K562 (cell line): ENCODE measurements around the gene C15orf62.

Experiments
- ATF1 ChIP-seq, 2 experiments: fragments of 450-650 bp in 1 of 2; IDR thresholded peaks; 2 replicates each; pipeline ENCODE4 v1.6.1; 2016; ENCODE audit warnings: missing compliant biosample characterization in 1 of 2, missing genetic modification characterization in 1 of 2
- CTCF ChIP-seq, 3 experiments: IDR thresholded peaks in 2 of 3; conservative IDR thresholded peaks in 1 of 3; 2 replicates each; pipeline ENCODE4 v1.5.1; 2011 to 2012; ENCODE audit warnings: low read length in 3 of 3, mild to moderate bottlenecking in 3 of 3, control low read depth in 2 of 3, improper control_type of control experiment in 1 of 3, inconsistent platforms in 1 of 3, low read depth in 1 of 3, mixed read lengths in 1 of 3, moderate library complexity in 1 of 3; ENCODE audit not compliant: insufficient read depth in 2 of 3
- DIDO1 ChIP-seq: fragments of 450-650 bp; IDR thresholded peaks from 2 replicates; pipeline ENCODE4 v1.6.1; 2016; ENCODE audit warnings: low read depth, missing biosample characterization, missing genetic modification characterization
- HDGF ChIP-seq: fragments of 450-650 bp; IDR thresholded peaks from 2 replicates; pipeline ENCODE4 v1.6.1; 2016
- HMG20A ChIP-seq: fragments of 450-650 bp; formaldehyde crosslinking; conservative IDR thresholded peaks from 2 replicates; pipeline ENCODE4 v1.4.0; 2020; ENCODE audit warnings: mild to moderate bottlenecking, mixed read lengths
- POLR2H ChIP-seq: IDR thresholded peaks from 2 replicates; pipeline ENCODE4 v1.6.1; 2016; ENCODE audit warnings: missing genetic modification characterization, low read depth, mild to moderate bottlenecking, control low read depth, missing compliant biosample characterization, moderate library complexity
- TAF1 ChIP-seq: IDR thresholded peaks from 2 replicates; pipeline ENCODE4 v1.6.1; 2011; ENCODE audit warnings: mild to moderate bottlenecking, low read length, moderate library complexity; ENCODE audit not compliant: insufficient read depth, control insufficient read depth, severe bottlenecking; ENCODE audit errors: extremely low read depth
- THRA ChIP-seq: fragments of 450-650 bp; IDR thresholded peaks from 2 replicates; pipeline ENCODE4 v1.6.1; 2017; ENCODE audit warnings: mild to moderate bottlenecking, moderate library complexity
- ZNF274 ChIP-seq: IDR thresholded peaks from 2 replicates; pipeline ENCODE4 v1.6.1; 2011; ENCODE audit warnings: low read depth, mild to moderate bottlenecking, low read length, moderate library complexity, borderline replicate concordance
- ZNF740 ChIP-seq, 3 experiments: fragments of 200-800 bp in 1 of 3; sonication (Bioruptor generic) in 1 of 3; sonication (generic) in 1 of 3; formaldehyde crosslinking in 1 of 3; IDR thresholded peaks; 2 replicates each; pipeline versions ENCODE4 v1.6.1 to v1.8.0; 2016 to 2022; ENCODE audit warnings: mild to moderate bottlenecking in 2 of 3, missing compliant biosample characterization in 2 of 3, missing genetic modification characterization in 2 of 3, missing genetic modification reagents in 1 of 3

DNA sequence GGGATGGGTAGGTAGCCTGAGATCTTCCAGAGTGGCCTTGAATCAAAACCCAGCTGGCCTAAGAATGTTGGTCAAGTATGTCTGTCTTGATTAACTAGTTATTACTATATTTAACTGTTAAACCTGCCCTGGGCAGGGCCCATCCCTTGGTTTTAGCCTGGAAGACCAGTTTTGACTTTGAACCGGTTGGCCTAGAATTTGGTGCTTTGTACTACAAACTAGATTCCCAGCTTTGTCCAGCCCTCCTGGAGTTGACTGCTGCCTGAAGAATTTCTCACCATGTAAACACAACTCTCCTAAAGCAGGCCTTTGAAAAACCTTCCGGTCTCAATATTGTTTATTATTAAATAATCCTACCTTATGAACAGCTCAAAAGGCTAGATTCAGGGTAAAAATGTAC, 16.0 kb downstream of the C15orf62 start:
- TF ChIP-seq POLR2H (no peak), HDGF (no peak), TAF1 (no peak), ATF1 (CRISPR knock-in tag; IDR thresholded peaks at IDR 0.05) (no peak), ATF1 (tag; IDR thresholded peaks at IDR 0.05) (no peak), ZNF274 (no peak), DIDO1 (tag) (no peak), CTCF (IDR thresholded peaks at IDR 0.05 in 2 of 3, conservative IDR thresholded peaks at IDR 0.05 in 1 of 3; ENCODE audit: insufficient read depth in 2 of 3, low read depth in 1 of 3, low read length in 3 of 3) (no peak), THRA (no peak), ZNF740 (CRISPR knock-in tag; IDR thresholded peaks at IDR 0.05) (no peak), ZNF740 (tag; IDR thresholded peaks at IDR 0.05) (no peak), HMG20A (CRISPR knock-in tag) (no peak)
